H9 (cell line): ENCODE data around the gene WHRN. TPM values are rescaled to one million over a fixed set of nuclear protein-coding genes. Genes with fewer than 3 reads are reported as not detected.

ENCODE experiments used
- DNase-seq: peaks from one replicate; pipeline ENCODE4 v3.0.0-alpha.2; 2017
- H2AFZ ChIP-seq: one replicate; pipeline ENCODE4 v1.6.1; 2013; ENCODE audit warnings: mild to moderate bottlenecking, low read length, control low read depth, moderate library complexity
- H2AK5ac ChIP-seq: 2 replicates; pipeline ENCODE4 v1.6.1; 2013; ENCODE audit warnings: low read length, control low read depth, mixed read lengths; ENCODE audit not compliant: insufficient read length
- H2BK120ac ChIP-seq: one replicate; pipeline ENCODE4 v1.6.1; 2013; ENCODE audit warnings: low read depth, mild to moderate bottlenecking, low read length, control low read depth, inconsistent platforms; ENCODE audit not compliant: poor library complexity, severe bottlenecking
- H2BK12ac ChIP-seq: 2 replicates; pipeline ENCODE4 v1.6.1; 2013; ENCODE audit warnings: low read length, control low read depth, mixed read lengths, low read depth; ENCODE audit not compliant: insufficient read length
- H2BK15ac ChIP-seq: 2 replicates; pipeline ENCODE4 v1.6.1; 2013; ENCODE audit warnings: low read depth, low read length, control low read depth
- H2BK20ac ChIP-seq: one replicate; pipeline ENCODE4 v1.6.1; 2013; ENCODE audit warnings: low read depth, mild to moderate bottlenecking, low read length, control low read depth, inconsistent platforms; ENCODE audit not compliant: poor library complexity, severe bottlenecking
- H2BK5ac ChIP-seq: 2 replicates; pipeline ENCODE4 v1.6.1; 2013; ENCODE audit warnings: low read length, control low read depth, mixed read lengths; ENCODE audit not compliant: insufficient read length
- H3K14ac ChIP-seq: 2 replicates; pipeline ENCODE4 v1.6.1; 2013; ENCODE audit warnings: low read length, control low read depth; ENCODE audit not compliant: insufficient read depth
- H3K18ac ChIP-seq: 2 replicates; pipeline ENCODE4 v1.6.1; 2013; ENCODE audit warnings: low read depth, mild to moderate bottlenecking, mixed read lengths, low read length, control low read depth; ENCODE audit not compliant: insufficient read length
- H3K23ac ChIP-seq: 2 replicates; pipeline ENCODE4 v1.6.1; 2013; ENCODE audit warnings: low read length, control low read depth, mixed read lengths, low read depth; ENCODE audit not compliant: insufficient read length
- H3K23me2 ChIP-seq: 2 replicates; pipeline ENCODE4 v1.6.1; 2013; ENCODE audit warnings: low read depth, mild to moderate bottlenecking, mixed read lengths, low read length, control low read depth; ENCODE audit not compliant: insufficient read length, poor library complexity, severe bottlenecking
- H3K27ac ChIP-seq: 2 replicates; pipeline ENCODE4 v1.5.1; 2013; ENCODE audit warnings: low read length, control low read depth, mixed read lengths, low read depth; ENCODE audit not compliant: insufficient read length
- H3K27me3 ChIP-seq: 2 replicates; pipeline ENCODE4 v1.6.1; 2013; ENCODE audit warnings: low read length, control low read depth, inconsistent platforms; ENCODE audit not compliant: insufficient read depth
- H3K4ac ChIP-seq: 2 replicates; pipeline ENCODE4 v1.6.1; 2013; ENCODE audit warnings: low read depth, mild to moderate bottlenecking, control low read depth, inconsistent platforms, low read length, moderate library complexity
- H3K4me1 ChIP-seq: 2 replicates; pipeline ENCODE4 v1.6.1; 2013; ENCODE audit warnings: low read length, control low read depth, inconsistent platforms; ENCODE audit not compliant: insufficient read depth
- H3K4me2 ChIP-seq: 2 replicates; pipeline ENCODE4 v1.6.1; 2013; ENCODE audit warnings: low read length, control low read depth, mixed read lengths; ENCODE audit not compliant: insufficient read length, insufficient read depth
- H3K56ac ChIP-seq: 2 replicates; pipeline ENCODE4 v1.6.1; 2013; ENCODE audit warnings: low read depth, mild to moderate bottlenecking, mixed read lengths, low read length, control low read depth; ENCODE audit not compliant: insufficient read length
- H3K79me1 ChIP-seq: 2 replicates; pipeline ENCODE4 v1.6.1; 2013; ENCODE audit warnings: low read depth, mild to moderate bottlenecking, moderate library complexity, low read length, control low read depth, inconsistent platforms; ENCODE audit not compliant: insufficient read depth, poor library complexity, severe bottlenecking
- H3K79me2 ChIP-seq: 2 replicates; pipeline ENCODE4 v1.6.1; 2013; ENCODE audit warnings: low read length, control low read depth, inconsistent platforms; ENCODE audit not compliant: insufficient read depth
- H3K9ac ChIP-seq: 2 replicates; pipeline ENCODE4 v1.6.1; 2013; ENCODE audit warnings: low read length, control low read depth, mixed read lengths; ENCODE audit not compliant: insufficient read length; ENCODE audit errors: extremely low read depth
- H3K9me3 ChIP-seq: one replicate; pipeline ENCODE4 v1.6.1; 2013; ENCODE audit warnings: low read depth, low read length, inconsistent platforms; ENCODE audit not compliant: control insufficient read depth
- H3T11ph ChIP-seq: one replicate; pipeline ENCODE4 v1.6.1; 2013; ENCODE audit warnings: mild to moderate bottlenecking, low read length, control low read depth, inconsistent platforms
- H4K20me1 ChIP-seq: one replicate; pipeline ENCODE4 v1.6.1; 2013; ENCODE audit not compliant: control insufficient read depth, insufficient read length, insufficient read depth
- H4K5ac ChIP-seq: 2 replicates; pipeline ENCODE4 v1.6.1; 2013; ENCODE audit warnings: low read depth, mild to moderate bottlenecking, mixed read lengths, low read length, control low read depth; ENCODE audit not compliant: insufficient read length
- H4K8ac ChIP-seq: replicated peaks from 2 replicates; pipeline ENCODE4 v1.6.1; 2013; ENCODE audit warnings: low read length, control low read depth, mixed read lengths, low read depth; ENCODE audit not compliant: insufficient read length
- H4K91ac ChIP-seq: 2 replicates; pipeline ENCODE4 v1.6.1; 2013; ENCODE audit warnings: low read depth, mild to moderate bottlenecking, moderate library complexity, mixed read lengths, low read length, control low read depth; ENCODE audit not compliant: insufficient read length
- H3K27ac Mint-ChIP-seq, 3 experiments: 2 replicates in 2 of 3; 3 replicates in 1 of 3; pipeline ENCODE4 v1.8.0; 2020 to 2021; ENCODE audit warnings: mixed read lengths in 3 of 3, mild to moderate bottlenecking in 1 of 3, moderate library complexity in 1 of 3
- H3K27me3 Mint-ChIP-seq: 2 replicates; pipeline ENCODE4 v1.8.0; 2021; ENCODE audit warnings: low read depth, mild to moderate bottlenecking, moderate library complexity, mixed read lengths
- H3K36me3 Mint-ChIP-seq, 3 experiments: 2 replicates in 2 of 3; 3 replicates in 1 of 3; pipeline ENCODE4 v1.8.0; 2020 to 2021; ENCODE audit warnings: low read depth in 3 of 3, mixed read lengths in 3 of 3; ENCODE audit not compliant: insufficient read depth in 1 of 3
- H3K4me1 Mint-ChIP-seq, 2 experiments: 2 replicates each; pipeline ENCODE4 v1.8.0; 2020; ENCODE audit warnings: mixed read lengths in 2 of 2
- H3K4me3 Mint-ChIP-seq, 2 experiments: 2 replicates in 1 of 2; 3 replicates in 1 of 2; pipeline ENCODE4 v1.8.0; 2020 to 2021; ENCODE audit warnings: mild to moderate bottlenecking in 2 of 2, mixed read lengths in 2 of 2, moderate library complexity in 1 of 2
- H3K9me3 Mint-ChIP-seq, 2 experiments: 2 replicates in 1 of 2; 3 replicates in 1 of 2; pipeline ENCODE4 v1.8.0; 2020; ENCODE audit warnings: mild to moderate bottlenecking in 2 of 2, mixed read lengths in 2 of 2, moderate library complexity in 1 of 2
- CTCF ChIP-seq: fragments of 200-600 bp; sonication (generic); conservative IDR thresholded peaks from 3 replicates; pipeline ENCODE4 v1.8.0; 2021; ENCODE audit warnings: antibody characterized with exemption, mild to moderate bottlenecking
- WGBS: extraction: QIAGEN DNeasy Blood & Tissue Kit; methylation state at CpG from one replicate; pipeline ENCODE4 v1.1.7; 2013; ENCODE audit warnings: missing lambda C conversion rate, low lambda C conversion rate, mixed read lengths; ENCODE audit not compliant: insufficient read length; ENCODE audit errors: extremely low coverage; 5-methylcytosine and 5-hydroxymethylcytosine counted together
- total RNA-seq: library from RNA; stranded (reverse); gene quantifications from 2 replicates; pipeline ENCODE4 v1.2.1, GENCODE V29; 2021

The WHRN gene
- total RNA-seq, 1 experiment from 2014 or later = 2.2 TPM

GRCh38 chr9:114359801-114360200, 145.5 kb downstream of the WHRN start:
- H3K27me3 Mint-ChIP-seq = no peaks in the 10 kb centered on the region
- no CpG with 5 or more reads among the region's 7 CpGs for WGBS
- no peak overlapping the region for H3K4ac ChIP-seq

More at GRCh38 chr9:114359801-114360200, 145.5 kb downstream of the WHRN start:
- Histone ChIP-seq H3K4me2 (no peak overlapping the region), H3K4me1 (no peaks in the 10 kb centered on the region), H2BK15ac (no peak overlapping the region), H4K8ac (no peak overlapping the region), H3K9ac (no peak overlapping the region), H3K14ac (no peak overlapping the region), H3K18ac (no peak overlapping the region), H2BK120ac (no peak overlapping the region), H3K9me3 (no peaks in the 10 kb centered on the region), H2BK20ac (no peak overlapping the region), H2AFZ (no peak overlapping the region), H3K23ac (no peak overlapping the region), H3K23me2 (no peaks in the 10 kb centered on the region), H3K27me3 (no peaks in the 10 kb centered on the region), H4K5ac (no peak overlapping the region), H4K20me1 (peaks cover 2% of the 10 kb centered on the region), H3K56ac (no peak overlapping the region), H3K79me1 (no peaks in the 10 kb centered on the region), H2BK5ac (no peak overlapping the region), H3K27ac (no peak overlapping the region), H3T11ph (no peak overlapping the region), H4K91ac (no peak overlapping the region), H2BK12ac (no peak overlapping the region), H3K79me2 (no peaks in the 10 kb centered on the region), H2AK5ac (no peak overlapping the region)
- H3K9me3 Mint-ChIP-seq = no peaks in the 10 kb centered on the region
- peaks cover 44 to 73% (median 71%) of the 10 kb centered on the region in 3 experiments for H3K36me3 Mint-ChIP-seq
- H3K27ac Mint-ChIP-seq = 0 out of 7 replicates have a peak overlapping the region, but pooled peaks of 1 of the 3 experiments have one; percentile 8
- DNase-seq = no peak
- H3K4me3 Mint-ChIP-seq = no peak overlapping the region
- H3K4me1 Mint-ChIP-seq = no peaks in the 10 kb centered on the region
- TF ChIP-seq CTCF = no peak
